Neural progenitor cell (in vitro differentiated cells): ENCODE measurements around the gene UTP11. TPM values are rescaled to one million over a fixed set of nuclear protein-coding genes. Genes with fewer than 3 reads are reported as not detected.
A peak's percentile ranks its signal among the peaks of the same experiment; 100 is the strongest.

Experiments
- DNase-seq: peaks from one replicate; pipeline ENCODE4 v3.0.0-alpha.2; 2016; ENCODE audit warnings: low spot score
- H2AFZ ChIP-seq: fragments of 200-600 bp; sonication (generic); replicated peaks from 2 replicates; pipeline ENCODE4 v1.6.1; 2016; ENCODE audit warnings: antibody characterized with exemption
- H3F3A ChIP-seq: fragments of 200-600 bp; sonication (generic); 2 replicates; pipeline ENCODE4 v1.6.1; 2016; ENCODE audit warnings: antibody characterized with exemption, low read depth
- H3K27ac ChIP-seq: fragments of 200-600 bp; sonication (generic); 2 replicates; pipeline ENCODE4 v1.5.1; 2016; ENCODE audit warnings: mild to moderate bottlenecking
- H3K27me3 ChIP-seq: fragments of 200-600 bp; sonication (generic); 2 replicates; pipeline ENCODE4 v1.6.1; 2016; ENCODE audit warnings: mild to moderate bottlenecking, moderate library complexity
- H3K36me3 ChIP-seq: fragments of 200-600 bp; sonication (generic); 2 replicates; pipeline ENCODE4 v1.5.1; 2016
- H3K4me1 ChIP-seq: fragments of 200-600 bp; sonication (generic); 2 replicates; pipeline ENCODE4 v1.6.1; 2016; ENCODE audit warnings: mixed run types
- H3K4me2 ChIP-seq: fragments of 200-600 bp; sonication (generic); 2 replicates; pipeline ENCODE4 v1.6.1; 2016
- H3K4me3 ChIP-seq: fragments of 200-600 bp; sonication (generic); 2 replicates; pipeline ENCODE4 v1.5.1; 2016
- H3K79me2 ChIP-seq: fragments of 200-600 bp; sonication (generic); 2 replicates; pipeline ENCODE4 v1.6.1; 2016; ENCODE audit warnings: low read depth
- H3K9ac ChIP-seq: fragments of 200-600 bp; sonication (generic); 2 replicates; pipeline ENCODE4 v1.6.1; 2016
- H3K9me3 ChIP-seq: fragments of 200-600 bp; sonication (generic); 2 replicates; pipeline ENCODE4 v1.5.1; 2016; ENCODE audit warnings: low read depth
- H4K20me1 ChIP-seq: fragments of 200-600 bp; sonication (generic); 2 replicates; pipeline ENCODE4 v1.6.1; 2016; ENCODE audit warnings: low read depth
- H3K27ac Mint-ChIP-seq: 3 replicates; pipeline ENCODE4 v1.8.0; 2021; ENCODE audit warnings: mixed read lengths
- H3K27me3 Mint-ChIP-seq: 2 replicates; pipeline ENCODE4 v1.8.0; 2022; ENCODE audit warnings: low read depth, mild to moderate bottlenecking, inconsistent platforms, moderate library complexity, mixed read lengths; ENCODE audit not compliant: insufficient read depth
- H3K36me3 Mint-ChIP-seq: 3 replicates; pipeline ENCODE4 v1.8.0; 2021; ENCODE audit warnings: mixed read lengths
- H3K4me1 Mint-ChIP-seq: 3 replicates; pipeline ENCODE4 v1.8.0; 2021; ENCODE audit warnings: mixed read lengths
- H3K4me3 Mint-ChIP-seq: 3 replicates; pipeline ENCODE4 v1.8.0; 2021; ENCODE audit warnings: mild to moderate bottlenecking, moderate library complexity, mixed read lengths
- H3K9me3 Mint-ChIP-seq: 3 replicates; pipeline ENCODE4 v1.8.0; 2020; ENCODE audit warnings: mixed read lengths
- EZH2 ChIP-seq: fragments of 200-600 bp; sonication (generic); IDR thresholded peaks from 2 replicates; pipeline ENCODE4 v1.6.1; 2017; ENCODE audit warnings: antibody characterized with exemption, mild to moderate bottlenecking, moderate library complexity
- EZH2phosphoT487 ChIP-seq: fragments of 200-600 bp; sonication (generic); IDR thresholded peaks from 2 replicates; pipeline ENCODE4 v1.6.1; 2017; ENCODE audit warnings: antibody characterized with exemption
- total RNA-seq: library from RNA; depleted of rRNA; stranded (reverse); fragments of >200 nt; gene quantifications from 2 replicates; pipeline ENCODE4 v1.2.3, GENCODE V29; 2015; ENCODE audit warnings: low replicate concordance
- TF ChIP-seq, protein P1 (sequence below): fragments of 200-600 bp; sonication (generic); IDR thresholded peaks from 2 replicates; pipeline ENCODE4 v1.5.1; 2017; ENCODE audit warnings: antibody characterized with exemption, mild to moderate bottlenecking

UTP11 gene
- total RNA-seq, 1 donor from 2014 or later = 86.0 TPM

DNA sequence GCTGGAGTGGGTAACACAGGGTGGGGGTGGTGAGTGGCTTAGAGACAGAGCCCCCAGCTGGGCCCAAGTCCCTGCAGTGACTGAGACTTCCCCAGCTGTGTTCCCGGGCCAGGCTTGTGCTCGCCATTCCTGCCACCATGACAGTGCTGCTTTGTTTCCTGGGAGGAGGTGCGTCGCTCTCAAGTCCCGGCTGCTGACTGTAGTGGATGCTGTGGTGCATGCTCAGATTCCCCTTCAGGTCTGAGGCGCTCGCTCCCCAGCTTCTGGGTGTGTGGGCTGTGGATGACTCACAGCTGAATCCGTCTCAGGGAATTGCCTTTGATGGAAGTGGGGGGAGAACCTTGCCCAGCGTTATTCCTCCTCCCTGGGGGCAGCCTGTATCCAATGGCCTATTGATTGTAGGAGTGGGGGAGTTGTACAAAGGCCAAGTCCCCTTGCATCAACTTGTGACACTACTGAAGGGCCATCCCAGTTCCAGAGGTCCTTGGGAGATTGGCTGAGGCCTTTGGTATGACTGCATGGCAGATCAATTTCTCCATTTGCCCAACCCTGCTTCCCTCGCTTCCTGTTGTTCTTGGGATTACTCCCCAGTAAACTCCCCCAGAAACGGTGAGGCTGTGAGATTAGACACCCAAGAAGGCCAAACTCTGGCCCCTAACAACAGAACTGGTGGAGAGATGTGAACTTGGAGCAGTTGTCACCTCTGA is 51.8 kb downstream of the UTP11 start:
- Histone ChIP-seq H3K79me2 (peaks cover 34% of the 10 kb centered on the region), H3K4me3 (no peak overlapping the region), H2AFZ (peak overlapping the region; percentile 8), H3K4me1 (peaks cover 17% of the 10 kb centered on the region), H3K27me3 (no peaks in the 10 kb centered on the region), H3K9me3 (no peaks in the 10 kb centered on the region), H4K20me1 (no peaks in the 10 kb centered on the region), H3F3A (peaks cover 8% of the 10 kb centered on the region), H3K4me2 (peak overlapping the region; percentile 4), H3K36me3 (no peaks in the 10 kb centered on the region), H3K9ac (no peak overlapping the region), H3K27ac (no peak overlapping the region)
- Mint-ChIP-seq H3K4me3 (peak overlapping the region; percentile 8), H3K27me3 (peaks cover 9% of the 10 kb centered on the region), H3K9me3 (no peaks in the 10 kb centered on the region), H3K4me1 (peaks cover 53% of the 10 kb centered on the region), H3K36me3 (no peaks in the 10 kb centered on the region), H3K27ac (peak overlapping the region; percentile 76)
- peak; percentile 62 for DNase-seq
- TF ChIP-seq EZH2phosphoT487 (no peak), EZH2 (no peak)
- TF ChIP-seq, protein P1, sequence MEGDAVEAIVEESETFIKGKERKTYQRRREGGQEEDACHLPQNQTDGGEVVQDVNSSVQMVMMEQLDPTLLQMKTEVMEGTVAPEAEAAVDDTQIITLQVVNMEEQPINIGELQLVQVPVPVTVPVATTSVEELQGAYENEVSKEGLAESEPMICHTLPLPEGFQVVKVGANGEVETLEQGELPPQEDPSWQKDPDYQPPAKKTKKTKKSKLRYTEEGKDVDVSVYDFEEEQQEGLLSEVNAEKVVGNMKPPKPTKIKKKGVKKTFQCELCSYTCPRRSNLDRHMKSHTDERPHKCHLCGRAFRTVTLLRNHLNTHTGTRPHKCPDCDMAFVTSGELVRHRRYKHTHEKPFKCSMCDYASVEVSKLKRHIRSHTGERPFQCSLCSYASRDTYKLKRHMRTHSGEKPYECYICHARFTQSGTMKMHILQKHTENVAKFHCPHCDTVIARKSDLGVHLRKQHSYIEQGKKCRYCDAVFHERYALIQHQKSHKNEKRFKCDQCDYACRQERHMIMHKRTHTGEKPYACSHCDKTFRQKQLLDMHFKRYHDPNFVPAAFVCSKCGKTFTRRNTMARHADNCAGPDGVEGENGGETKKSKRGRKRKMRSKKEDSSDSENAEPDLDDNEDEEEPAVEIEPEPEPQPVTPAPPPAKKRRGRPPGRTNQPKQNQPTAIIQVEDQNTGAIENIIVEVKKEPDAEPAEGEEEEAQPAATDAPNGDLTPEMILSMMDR = no peak

DNA sequence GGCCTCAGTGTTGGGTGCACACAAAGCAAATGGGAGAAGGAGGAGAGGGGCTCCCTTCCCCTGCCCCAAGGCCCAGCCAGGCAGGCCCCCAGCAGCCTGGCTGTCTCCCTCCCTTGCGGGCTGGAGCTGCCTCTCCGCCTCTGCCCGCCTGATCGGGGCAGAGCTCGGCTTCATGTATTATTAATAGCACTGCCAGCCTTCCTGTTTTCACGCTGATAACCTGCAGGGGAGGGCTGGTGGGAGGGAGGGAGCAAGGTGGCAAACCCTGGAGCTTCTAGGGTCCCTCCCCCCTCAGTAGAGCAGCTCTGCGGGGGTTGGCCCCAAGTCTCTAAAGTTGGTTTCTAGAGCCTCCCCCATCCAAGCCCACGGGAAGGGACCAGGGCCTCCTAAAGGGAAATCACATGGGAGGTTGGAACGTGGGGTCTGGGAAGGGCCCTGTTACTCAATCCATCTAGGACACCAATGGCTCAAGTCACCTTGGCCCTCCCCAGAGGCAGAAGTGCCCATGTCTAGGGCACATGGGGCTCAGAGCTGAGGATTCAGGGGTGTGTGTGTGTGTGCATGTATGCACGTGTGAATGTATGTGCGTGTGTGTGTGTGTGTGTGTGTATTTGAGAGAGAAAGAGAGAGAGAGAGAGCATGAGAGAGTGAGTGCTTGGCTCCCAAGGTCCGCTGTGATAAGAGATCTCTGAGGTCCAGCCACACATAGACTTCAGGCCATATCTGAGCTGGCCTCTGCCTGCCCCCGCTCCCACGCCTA is 55.9 kb downstream of the UTP11 start:
- Mint-ChIP-seq H3K36me3 (no peaks in the 10 kb centered on the region), H3K27ac (peak overlapping the region; percentile 87), H3K9me3 (no peaks in the 10 kb centered on the region), H3K4me3 (peak overlapping the region; percentile 44), H3K27me3 (peaks cover 17% of the 10 kb centered on the region), H3K4me1 (peaks cover 67% of the 10 kb centered on the region)
- Histone ChIP-seq H3K9ac (no peak overlapping the region), H3K4me1 (peaks cover 29% of the 10 kb centered on the region), H3K27me3 (no peaks in the 10 kb centered on the region), H3F3A (peaks cover 11% of the 10 kb centered on the region), H3K36me3 (no peaks in the 10 kb centered on the region), H2AFZ (no peak overlapping the region), H3K4me3 (no peak overlapping the region), H3K79me2 (peaks cover 8% of the 10 kb centered on the region), H4K20me1 (peaks cover 24% of the 10 kb centered on the region), H3K27ac (no peak overlapping the region), H3K9me3 (no peaks in the 10 kb centered on the region), H3K4me2 (no peak overlapping the region)
- TF ChIP-seq, protein P1 = no peak
- TF ChIP-seq EZH2phosphoT487 = no peak
- no peak for TF ChIP-seq EZH2
- DNase-seq = no peak

DNA sequence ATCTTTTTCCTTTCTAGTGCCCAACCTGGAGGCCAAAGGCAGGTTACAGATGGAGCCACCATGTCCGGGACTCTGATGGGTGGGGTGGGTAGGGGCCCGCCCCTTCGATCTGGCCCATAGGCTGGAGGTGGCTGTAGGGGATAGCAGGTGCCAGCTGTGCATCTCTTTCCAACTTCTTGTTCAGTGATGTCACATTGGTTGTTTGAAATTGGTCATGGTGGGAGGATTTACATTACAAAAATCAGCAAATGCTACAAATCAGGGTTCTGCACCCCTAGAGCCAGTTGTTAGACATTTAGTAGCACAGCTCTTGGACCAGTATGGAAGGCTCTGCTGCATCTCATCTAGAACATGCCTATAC is 56.4 kb downstream of the UTP11 start:
- H3K27ac Mint-ChIP-seq = no peak overlapping the region
- peaks cover 15% of the 10 kb centered on the region for H3F3A ChIP-seq

More for the DNA sequence above, 56.4 kb downstream of the UTP11 start:
- Histone ChIP-seq H3K27me3 (no peaks in the 10 kb centered on the region), H3K79me2 (peaks cover 8% of the 10 kb centered on the region), H3K4me2 (no peak overlapping the region), H3K27ac (no peak overlapping the region), H3K4me1 (peaks cover 30% of the 10 kb centered on the region), H3K4me3 (no peak overlapping the region), H2AFZ (no peak overlapping the region), H3K36me3 (no peaks in the 10 kb centered on the region), H3K9ac (no peak overlapping the region), H4K20me1 (peaks cover 30% of the 10 kb centered on the region), H3K9me3 (no peaks in the 10 kb centered on the region)
- Mint-ChIP-seq H3K4me1 (peaks cover 67% of the 10 kb centered on the region), H3K9me3 (no peaks in the 10 kb centered on the region), H3K36me3 (no peaks in the 10 kb centered on the region), H3K27me3 (peaks cover 17% of the 10 kb centered on the region), H3K4me3 (peak overlapping the region; percentile 44)
- no peak for DNase-seq
- TF ChIP-seq EZH2phosphoT487 (no peak), EZH2 (no peak)
- TF ChIP-seq, protein P1 = no peak
